IMR-90 (cell line): ENCODE results near the gene PSMD14. TPM values are rescaled to one million over a fixed set of nuclear protein-coding genes. Genes with fewer than 3 reads are reported as not detected.

Experiments
- ATAC-seq: fragments of 200-7000 bp; cut with Tn5 transposase; 2 replicates; pipeline ENCODE4 v1.9.1; 2020; ENCODE audit warnings: low read depth, mild to moderate bottlenecking, moderate library complexity
- BruUV-seq: library from RNA; stranded (reverse); fragments of 400-500 nt; replicated peaks from 2 replicates; lab custom pipeline; 2021; lab: Mats Ljungman, UMichigan
- CTCF ChIA-PET: fragments of 300-600 bp; formaldehyde crosslinking; extraction: SDS; loops from one replicate; lab custom pipeline; 2021; ENCODE audit warnings: antibody characterized with exemption; lab: Yijun Ruan, JAX
- POLR2A ChIA-PET: fragments of 300-600 bp; sonication (Branson Sonifier 250); formaldehyde crosslinking; loops from one replicate; lab custom pipeline; 2022; ENCODE audit warnings: antibody characterized with exemption; ENCODE audit not compliant: unreplicated experiment; lab: Charles Lee
- DNase-seq: peaks from one replicate; pipeline ENCODE4 v3.0.0; 2013
- H2AFZ ChIP-seq: replicated peaks from 2 replicates; pipeline ENCODE3; 2013; ENCODE audit warnings: low read length, mild to moderate bottlenecking; ENCODE audit not compliant: poor library complexity
- H2AK5ac ChIP-seq: 2 replicates; pipeline ENCODE4 v1.6.1; 2013; ENCODE audit warnings: low read depth, low read length, inconsistent platforms
- H2AK9ac ChIP-seq: replicated peaks from 2 replicates; pipeline ENCODE3; 2013; ENCODE audit warnings: mild to moderate bottlenecking, low read depth, low read length, moderate library complexity; ENCODE audit not compliant: poor library complexity
- H2BK120ac ChIP-seq: 2 replicates; pipeline ENCODE4 v1.6.1; 2013; ENCODE audit warnings: low read depth, low read length, inconsistent platforms
- H2BK15ac ChIP-seq: 3 replicates; pipeline ENCODE4 v1.6.1; 2013; ENCODE audit warnings: low read depth, low read length, inconsistent platforms
- H2BK20ac ChIP-seq: 2 replicates; pipeline ENCODE4 v1.6.1; 2013; ENCODE audit warnings: low read depth, mild to moderate bottlenecking, inconsistent platforms, low read length, moderate library complexity
- H2BK5ac ChIP-seq: 2 replicates; pipeline ENCODE4 v1.6.1; 2013; ENCODE audit warnings: mild to moderate bottlenecking, low read depth, low read length, inconsistent platforms; ENCODE audit not compliant: poor library complexity, severe bottlenecking
- H3K14ac ChIP-seq: replicated peaks from 2 replicates; pipeline ENCODE4 v1.6.1; 2013; ENCODE audit warnings: low read depth, low read length, inconsistent platforms
- H3K18ac ChIP-seq: 2 replicates; pipeline ENCODE4 v1.6.1; 2013; ENCODE audit warnings: low read depth, low read length, control low read depth
- H3K23ac ChIP-seq: 2 replicates; pipeline ENCODE4 v1.6.1; 2013; ENCODE audit warnings: low read depth, low read length, inconsistent platforms
- H3K27ac ChIP-seq: 2 replicates; pipeline ENCODE4 v1.5.1; 2013; ENCODE audit warnings: mild to moderate bottlenecking, control low read depth, low read length; ENCODE audit not compliant: insufficient read depth
- H3K27me3 ChIP-seq: 2 replicates; pipeline ENCODE4 v1.6.1; 2013; ENCODE audit warnings: low read length; ENCODE audit not compliant: control insufficient read depth, insufficient read depth
- H3K36me3 ChIP-seq: 2 replicates; pipeline ENCODE4 v1.6.1; 2013; ENCODE audit warnings: low read length, mixed read lengths; ENCODE audit not compliant: control insufficient read depth, insufficient read depth
- H3K4ac ChIP-seq: 2 replicates; pipeline ENCODE4 v1.6.1; 2013; ENCODE audit warnings: low read depth, low read length, inconsistent platforms
- H3K4me1 ChIP-seq: 2 replicates; pipeline ENCODE4 v1.6.1; 2013; ENCODE audit warnings: low read length, mixed read lengths; ENCODE audit not compliant: control insufficient read depth, insufficient read depth
- H3K4me2 ChIP-seq: 2 replicates; pipeline ENCODE4 v1.6.1; 2013; ENCODE audit warnings: low read depth, mild to moderate bottlenecking, control low read depth, low read length, moderate library complexity
- H3K4me3 ChIP-seq: 2 replicates; pipeline ENCODE4 v1.5.1; 2013; ENCODE audit warnings: low read depth, mild to moderate bottlenecking, control low read depth, low read length, moderate library complexity; ENCODE audit not compliant: insufficient read depth
- H3K56ac ChIP-seq: 2 replicates; pipeline ENCODE4 v1.6.1; 2013; ENCODE audit warnings: low read length, inconsistent platforms; ENCODE audit not compliant: insufficient read depth; ENCODE audit errors: extremely low read depth
- H3K79me1 ChIP-seq, 2 experiments: 2 replicates each; pipeline ENCODE4 v1.6.1; 2013; ENCODE audit warnings: low read length in 2 of 2, inconsistent platforms in 1 of 2, low read depth in 1 of 2
- H3K9ac ChIP-seq: 2 replicates; pipeline ENCODE4 v1.6.1; 2013; ENCODE audit warnings: low read depth, low read length, control low read depth
- H3K9me1 ChIP-seq: 2 replicates; pipeline ENCODE4 v1.6.1; 2013; ENCODE audit warnings: low read length, inconsistent platforms; ENCODE audit not compliant: insufficient read depth
- H3K9me3 ChIP-seq: 2 replicates; pipeline ENCODE4 v1.6.1; 2013; ENCODE audit warnings: low read length; ENCODE audit not compliant: control insufficient read depth, insufficient read depth
- H4K20me1 ChIP-seq: 2 replicates; pipeline ENCODE4 v1.6.1; 2013; ENCODE audit warnings: low read length, inconsistent platforms; ENCODE audit not compliant: insufficient read depth
- H4K5ac ChIP-seq: 2 replicates; pipeline ENCODE4 v1.6.1; 2013; ENCODE audit warnings: mild to moderate bottlenecking, low read depth, low read length, control low read depth
- H4K8ac ChIP-seq, 2 experiments: 2 replicates each; pipeline ENCODE4 v1.6.1; 2013; ENCODE audit warnings: low read depth in 2 of 2, low read length in 2 of 2, control low read depth in 1 of 2, inconsistent platforms in 1 of 2
- H4K91ac ChIP-seq: 2 replicates; pipeline ENCODE4 v1.6.1; 2013; ENCODE audit warnings: low read depth, low read length, inconsistent platforms; ENCODE audit not compliant: insufficient read depth
- BHLHE40 ChIP-seq: fragments of 150-350 bp; IDR thresholded peaks from 2 replicates; pipeline ENCODE4 v1.6.1; 2016; ENCODE audit warnings: mild to moderate bottlenecking, low read depth, low read length
- CEBPB ChIP-seq: IDR thresholded peaks from 2 replicates; pipeline ENCODE4 v1.6.1; 2012; ENCODE audit warnings: low read depth, low read length, improper control_type of control experiment
- CHD1 ChIP-seq: IDR thresholded peaks from 2 replicates; pipeline ENCODE4 v1.6.1; 2012; ENCODE audit warnings: low read depth, low read length, improper control_type of control experiment
- CTCF ChIP-seq: conservative IDR thresholded peaks from 2 replicates; pipeline ENCODE4 v1.5.1; 2012; ENCODE audit warnings: mild to moderate bottlenecking, low read depth, low read length, improper control_type of control experiment
- ELK1 ChIP-seq: fragments of 150-350 bp; IDR thresholded peaks from 2 replicates; pipeline ENCODE4 v1.6.1; 2016; ENCODE audit warnings: low read depth, mild to moderate bottlenecking, low read length, moderate library complexity, borderline replicate concordance
- FOS ChIP-seq: fragments of 150-350 bp; IDR thresholded peaks from 2 replicates; pipeline ENCODE4 v1.6.1; 2016; ENCODE audit warnings: low read depth, low read length
- MAFK ChIP-seq: IDR thresholded peaks from 2 replicates; pipeline ENCODE4 v1.6.1; 2012; ENCODE audit warnings: low read depth, low read length, improper control_type of control experiment
- MAZ ChIP-seq: IDR thresholded peaks from 2 replicates; pipeline ENCODE4 v1.6.1; 2012; ENCODE audit warnings: low read depth, mild to moderate bottlenecking, low read length, improper control_type of control experiment, moderate library complexity, borderline replicate concordance
- MXI1 ChIP-seq: IDR thresholded peaks from 2 replicates; pipeline ENCODE4 v1.6.1; 2012; ENCODE audit warnings: low read depth, mild to moderate bottlenecking, low read length, moderate library complexity, borderline replicate concordance
- NFE2L2 ChIP-seq: fragments of 150-350 bp; IDR thresholded peaks from 2 replicates; pipeline ENCODE4 v1.6.1; 2016; ENCODE audit warnings: low read depth, mild to moderate bottlenecking, low read length
- POLR2A ChIP-seq: IDR thresholded peaks from 2 replicates; pipeline ENCODE4 v1.6.1; 2012; ENCODE audit warnings: mild to moderate bottlenecking, low read depth, low read length
- RAD21 ChIP-seq: IDR thresholded peaks from 2 replicates; pipeline ENCODE4 v1.6.1; 2012; ENCODE audit warnings: low read length, improper control_type of control experiment
- RCOR1 ChIP-seq: IDR thresholded peaks from 2 replicates; pipeline ENCODE4 v1.6.1; 2012; ENCODE audit warnings: mild to moderate bottlenecking, low read length, improper control_type of control experiment; ENCODE audit not compliant: insufficient replicate concordance
- RFX5 ChIP-seq: IDR thresholded peaks from 2 replicates; pipeline ENCODE4 v1.8.0; 2012; ENCODE audit warnings: low read depth, mild to moderate bottlenecking, low read length, moderate library complexity
- SMC3 ChIP-seq: fragments of 150-350 bp; IDR thresholded peaks from 2 replicates; pipeline ENCODE4 v1.6.1; 2016; ENCODE audit warnings: low read depth, mild to moderate bottlenecking, antibody characterized with exemption, low read length, moderate library complexity
- USF2 ChIP-seq: fragments of 150-350 bp; IDR thresholded peaks from 2 replicates; pipeline ENCODE4 v1.6.1; 2017; ENCODE audit warnings: mild to moderate bottlenecking, antibody characterized with exemption, low read length, low read depth
- WGBS, 2 experiments: methylation state at CpG; one replicate each; pipeline versions ENCODE4 v1.1.5 to v1.1.7; 2013; ENCODE audit warnings: missing lambda C conversion rate in 2 of 2; ENCODE audit not compliant: insufficient read length in 1 of 2; ENCODE audit errors: extremely low coverage in 2 of 2; 5-methylcytosine and 5-hydroxymethylcytosine counted together
- dilution Hi-C: fragments of 300-500 bp; cut with HindIII; formaldehyde crosslinking; loops from one replicate; pipeline ENCODE4 v1.14.3; 2018; ENCODE audit warnings: low sequenced_read_pairs; ENCODE audit not compliant: unreplicated experiment
- in situ Hi-C: fragments of 300-500 bp; cut with MboI; formaldehyde crosslinking; loops from 3 replicates; pipeline ENCODE4 v1.14.3; 2019; ENCODE audit warnings: low sequenced_read_pairs, inconsistent platforms, mixed read lengths
- intact Hi-C: fragments of 100-400 bp; cut with micrococcal nuclease; formaldehyde crosslinking; loops from 2 replicates; pipeline ENCODE4 v1.10.0; 2022
- polyA plus RNA-seq, 3 experiments: library from polyadenylated mRNA; depleted of rRNA; stranded (reverse); fragments of >200 nt; gene quantifications; 2 replicates each; pipeline ENCODE4 v1.2.3, GENCODE V29; 2012; ENCODE audit warnings: low replicate concordance in 1 of 3
- total RNA-seq: library from RNA; depleted of rRNA; stranded (reverse); fragments of >200 nt; gene quantifications from 2 replicates; pipeline ENCODE4 v1.2.3, GENCODE V29; 2012

The PSMD14 gene
- total and polyA plus RNA-seq, 2 of the 4 experiments (the other 2 are of a cell fraction), result 59.3 to 110 TPM

- Histone ChIP-seq H3K79me1 (no peaks in the 10 kb centered on the region), H2BK120ac (no peak overlapping the region), H2AK9ac (no peak overlapping the region), H3K4me3 (no peak overlapping the region), H2BK20ac (no peak overlapping the region), H4K20me1 (0 out of 2 replicates have a peak, but pooled peaks cover 4% of the 10 kb centered on the region), H3K27me3 (peaks cover 89% of the 10 kb centered on the region), H4K8ac (no peak overlapping the region), H2AK5ac (no peak overlapping the region), H2BK5ac (no peak overlapping the region), H3K27ac (no peak overlapping the region), H3K4ac (no peak overlapping the region), H3K4me2 (no peak overlapping the region; the same call in 1 of the 2 replicates), H3K9me1 (no peaks in the 10 kb centered on the region), H3K9ac (no peak overlapping the region), H3K4me1 (no peaks in the 10 kb centered on the region; the same call in 1 of the 2 replicates), H3K9me3 (peaks cover 22% of the 10 kb centered on the region), H3K18ac (no peak overlapping the region), H4K91ac (no peak overlapping the region), H2BK15ac (no peak overlapping the region), H3K56ac (no peak overlapping the region), H3K14ac (no peak overlapping the region), H3K36me3 (no peaks in the 10 kb centered on the region), H4K5ac (no peak overlapping the region), H2AFZ (no peak overlapping the region), H3K23ac (no peak overlapping the region)
- ChIA-PET CTCF (interaction anchor here (0.8 kb wide), 1 partner anchor 10 kb away, joined by 3 read pairs; no protein-coding TSS in a partner anchor), POLR2A (no interaction called here)
- dilution Hi-C loops, result no loop called here
- BruUV-seq, result no TSS peak
- DNase-seq (no peak), ATAC-seq (no peak)
- TF ChIP-seq FOS (no peak), CHD1 (no peak), USF2 (no peak), NFE2L2 (no peak), CTCF (no peak), POLR2A (no peak), MAZ (no peak), SMC3 (no peak), ELK1 (no peak), RFX5 (no peak), BHLHE40 (no peak), MXI1 (no peak), CEBPB (no peak), RAD21 (no peak), RCOR1 (no peak), MAFK (no peak)
- in situ Hi-C loops, result no loop called here
- intact Hi-C loops, result loop anchor here (10.0 kb wide), 1 partner anchor 700 kb away; no protein-coding TSS in a partner anchor
- 11% methylated on average over 2 of the region's 9 CpGs; no CpG with 5 or more reads in 1 of the 2 experiments for WGBS, 2 experiments
Measured at GRCh38 chr2:161424394-161424769, 116.2 kb downstream of the PSMD14 start.
